GM12878 (cell line): Measurements from ENCODE around the gene SF3A1. TPM values are rescaled to one million over a fixed set of nuclear protein-coding genes. Genes with fewer than 3 reads are reported as not detected.

Source experiments
- BHLHE40 ChIP-seq, 2 experiments: fragments of 450-650 bp in 1 of 2; IDR thresholded peaks; 2 replicates each; pipeline ENCODE4 v1.6.1; 2011 to 2017; ENCODE audit warnings: low read depth in 2 of 2, borderline replicate concordance in 1 of 2, improper control_type of control experiment in 1 of 2, low read length in 1 of 2, mild to moderate bottlenecking in 1 of 2
- CHD2 ChIP-seq: IDR thresholded peaks from 2 replicates; pipeline ENCODE4 v1.6.1; 2011; ENCODE audit warnings: low read depth, low read length, improper control_type of control experiment, borderline replicate concordance
- EZH2 ChIP-seq: IDR thresholded peaks from 2 replicates; pipeline ENCODE4 v1.6.1; 2012; ENCODE audit warnings: low read depth, mild to moderate bottlenecking, control low read depth, inconsistent platforms, low read length, borderline replicate concordance; ENCODE audit not compliant: control insufficient read depth
- GABPA ChIP-seq: IDR thresholded peaks from 2 replicates; pipeline ENCODE4 v1.6.1; 2014; ENCODE audit warnings: antibody characterized with exemption, low read depth, mild to moderate bottlenecking, inconsistent platforms
- IKZF1 ChIP-seq: fragments of 450-650 bp; conservative IDR thresholded peaks from 2 replicates; pipeline ENCODE4 v1.6.1; 2017; ENCODE audit warnings: antibody characterized with exemption, mild to moderate bottlenecking
- KDM1A ChIP-seq: fragments of 200-600 bp; sonication (generic); IDR thresholded peaks from 2 replicates; pipeline ENCODE4 v1.6.1; 2016; ENCODE audit warnings: borderline replicate concordance
- MYB ChIP-seq: fragments of 150-350 bp; IDR thresholded peaks from 2 replicates; pipeline ENCODE4 v1.6.1; 2014; ENCODE audit warnings: mild to moderate bottlenecking, low read depth, low read length, borderline replicate concordance
- NFIC ChIP-seq: IDR thresholded peaks from 2 replicates; pipeline ENCODE4 v1.6.1; 2012; ENCODE audit warnings: low read depth, mild to moderate bottlenecking, inconsistent platforms, low read length, moderate library complexity
- NR2C2 ChIP-seq: IDR thresholded peaks from 2 replicates; pipeline ENCODE4 v1.6.1; 2011; ENCODE audit warnings: borderline replicate concordance, low read depth; ENCODE audit not compliant: control insufficient read depth, insufficient read length
- RFX5 ChIP-seq: IDR thresholded peaks from 2 replicates; pipeline ENCODE4 v1.6.1; 2011; ENCODE audit warnings: low read depth, low read length, improper control_type of control experiment
- SMAD1 ChIP-seq: fragments of 450-650 bp; IDR thresholded peaks from 2 replicates; pipeline ENCODE4 v1.6.1; 2018; ENCODE audit warnings: mild to moderate bottlenecking, low read depth; ENCODE audit not compliant: partially characterized antibody
- SP1 ChIP-seq: IDR thresholded peaks from one replicate; pipeline ENCODE4 v1.6.1; 2011; ENCODE audit warnings: low read depth, low read length
- SUZ12 ChIP-seq: fragments of 200-600 bp; sonication (generic); IDR thresholded peaks from one replicate; pipeline ENCODE4 v1.6.1; 2018; ENCODE audit warnings: antibody characterized with exemption, mild to moderate bottlenecking; ENCODE audit not compliant: unreplicated experiment
- TARDBP ChIP-seq: IDR thresholded peaks from 2 replicates; pipeline ENCODE4 v1.6.1; 2016; ENCODE audit warnings: borderline replicate concordance
- ZBED1 ChIP-seq: IDR thresholded peaks from 2 replicates; pipeline ENCODE4 v1.6.1; 2016; ENCODE audit warnings: borderline replicate concordance
- ZNF622 ChIP-seq: fragments of 450-650 bp; IDR thresholded peaks from 2 replicates; pipeline ENCODE4 v1.6.1; 2017; ENCODE audit warnings: mild to moderate bottlenecking, inconsistent platforms
- polyA plus RNA-seq, 11 experiments: library from polyadenylated mRNA; depleted of rRNA in 4 of 11; unstranded in 6 of 11; stranded (reverse) in 5 of 11; fragments of >200 nt; fragmentation: Nextera tagmentation in 4 of 11; fragmentation: Illumina TruSeq in 1 of 11; extraction: Ambion mirVana in 4 of 11; extraction: Trizol in 1 of 11; gene quantifications; 1 replicate in 1 of 11; 2 replicates in 10 of 11; pipeline versions ENCODE4 v1.2.1 to v1.2.3, GENCODE V29; 2011 to 2016; ENCODE audit warnings: inconsistent platforms in 2 of 11, missing spikeins in 2 of 11, low read depth in 1 of 11
- total RNA-seq, 4 experiments: library from RNA; depleted of rRNA in 3 of 4; stranded (reverse); fragments of >200 nt in 3 of 4; fragmentation: Illumina TruSeq in 1 of 4; extraction: Trizol in 1 of 4; gene quantifications; 2 replicates each; pipeline versions ENCODE4 v1.2.1 to v1.2.3, GENCODE V29; 2013 to 2021
- TF ChIP-seq, protein P1 (sequence below): fragments of 450-650 bp; IDR thresholded peaks from 2 replicates; pipeline ENCODE4 v1.6.1; 2018; ENCODE audit warnings: mild to moderate bottlenecking, low read depth, moderate library complexity; ENCODE audit not compliant: partially characterized antibody
- TF ChIP-seq, protein P2 (sequence below): fragments of 450-650 bp; IDR thresholded peaks from 2 replicates; pipeline ENCODE4 v1.6.1; 2016; ENCODE audit warnings: mild to moderate bottlenecking
- TF ChIP-seq, protein P3 (sequence below): IDR thresholded peaks from 2 replicates; pipeline ENCODE4 v1.6.1; 2011; ENCODE audit warnings: borderline replicate concordance, low read depth, mild to moderate bottlenecking, moderate library complexity, low read length; ENCODE audit not compliant: insufficient read depth, poor library complexity, severe bottlenecking
- TF ChIP-seq, protein P4 (sequence below): fragments of 450-650 bp; IDR thresholded peaks from 2 replicates; pipeline ENCODE4 v1.6.1; 2014; ENCODE audit warnings: mild to moderate bottlenecking
- TF ChIP-seq, protein P5 (sequence below): fragments of 450-650 bp; IDR thresholded peaks from 2 replicates; pipeline ENCODE4 v1.6.1; 2017; ENCODE audit warnings: mild to moderate bottlenecking

SF3A1 gene
- total and polyA plus RNA-seq, 10 of the 15 experiments (the other 5 are each of a cell fraction or from before 2014, with no cell fraction given), result 10.4 to 239 (median 46.0) TPM

DNA sequence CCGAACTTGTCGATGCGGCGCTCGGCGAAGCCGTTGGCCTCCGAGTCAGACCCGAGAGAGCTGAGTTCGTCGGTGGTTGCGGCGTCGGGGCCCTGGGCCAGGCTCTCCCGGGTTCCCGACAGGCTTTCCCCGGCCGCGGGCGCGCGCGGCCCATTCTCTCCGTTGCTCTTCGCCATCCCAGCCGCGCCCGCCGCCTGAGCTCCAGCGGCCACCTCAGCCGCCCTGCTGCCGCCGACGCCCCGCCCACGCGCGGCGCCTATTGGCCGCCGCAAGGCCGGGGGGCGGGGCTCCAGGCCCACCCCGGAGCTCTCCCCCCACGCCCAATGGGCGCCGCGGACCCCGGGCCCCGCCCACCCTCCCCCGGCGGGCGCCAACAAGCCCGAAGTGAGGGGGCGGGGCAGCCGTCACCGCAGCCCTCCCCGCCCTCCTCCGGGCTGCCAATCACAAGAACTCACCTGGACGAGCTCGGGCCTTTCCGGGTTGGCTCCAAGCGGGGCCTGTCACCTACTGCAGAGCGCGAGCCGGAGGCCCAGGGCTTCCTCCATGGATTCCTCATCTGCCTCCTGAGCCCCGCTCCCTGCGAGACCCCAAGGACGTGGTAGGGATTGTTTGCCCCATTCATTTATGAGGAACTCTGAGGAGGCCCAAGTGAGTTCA, 29.9 kb downstream of the SF3A1 start, which contains the start of gene TBC1D10A (continued):
- TF ChIP-seq, protein P1, sequence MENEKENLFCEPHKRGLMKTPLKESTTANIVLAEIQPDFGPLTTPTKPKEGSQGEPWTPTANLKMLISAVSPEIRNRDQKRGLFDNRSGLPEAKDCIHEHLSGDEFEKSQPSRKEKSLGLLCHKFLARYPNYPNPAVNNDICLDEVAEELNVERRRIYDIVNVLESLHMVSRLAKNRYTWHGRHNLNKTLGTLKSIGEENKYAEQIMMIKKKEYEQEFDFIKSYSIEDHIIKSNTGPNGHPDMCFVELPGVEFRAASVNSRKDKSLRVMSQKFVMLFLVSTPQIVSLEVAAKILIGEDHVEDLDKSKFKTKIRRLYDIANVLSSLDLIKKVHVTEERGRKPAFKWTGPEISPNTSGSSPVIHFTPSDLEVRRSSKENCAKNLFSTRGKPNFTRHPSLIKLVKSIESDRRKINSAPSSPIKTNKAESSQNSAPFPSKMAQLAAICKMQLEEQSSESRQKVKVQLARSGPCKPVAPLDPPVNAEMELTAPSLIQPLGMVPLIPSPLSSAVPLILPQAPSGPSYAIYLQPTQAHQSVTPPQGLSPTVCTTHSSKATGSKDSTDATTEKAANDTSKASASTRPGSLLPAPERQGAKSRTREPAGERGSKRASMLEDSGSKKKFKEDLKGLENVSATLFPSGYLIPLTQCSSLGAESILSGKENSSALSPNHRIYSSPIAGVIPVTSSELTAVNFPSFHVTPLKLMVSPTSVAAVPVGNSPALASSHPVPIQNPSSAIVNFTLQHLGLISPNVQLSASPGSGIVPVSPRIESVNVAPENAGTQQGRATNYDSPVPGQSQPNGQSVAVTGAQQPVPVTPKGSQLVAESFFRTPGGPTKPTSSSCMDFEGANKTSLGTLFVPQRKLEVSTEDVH, result no peak
- peak; percentile 58 for TF ChIP-seq IKZF1
- TF ChIP-seq ZNF622, result no peak
- TF ChIP-seq, protein P2, sequence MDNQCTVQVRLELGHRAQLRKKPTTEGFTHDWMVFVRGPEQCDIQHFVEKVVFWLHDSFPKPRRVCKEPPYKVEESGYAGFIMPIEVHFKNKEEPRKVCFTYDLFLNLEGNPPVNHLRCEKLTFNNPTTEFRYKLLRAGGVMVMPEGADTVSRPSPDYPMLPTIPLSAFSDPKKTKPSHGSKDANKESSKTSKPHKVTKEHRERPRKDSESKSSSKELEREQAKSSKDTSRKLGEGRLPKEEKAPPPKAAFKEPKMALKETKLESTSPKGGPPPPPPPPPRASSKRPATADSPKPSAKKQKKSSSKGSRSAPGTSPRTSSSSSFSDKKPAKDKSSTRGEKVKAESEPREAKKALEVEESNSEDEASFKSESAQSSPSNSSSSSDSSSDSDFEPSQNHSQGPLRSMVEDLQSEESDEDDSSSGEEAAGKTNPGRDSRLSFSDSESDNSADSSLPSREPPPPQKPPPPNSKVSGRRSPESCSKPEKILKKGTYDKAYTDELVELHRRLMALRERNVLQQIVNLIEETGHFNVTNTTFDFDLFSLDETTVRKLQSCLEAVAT, result no peak
- TF ChIP-seq KDM1A, result no peak
- TF ChIP-seq NR2C2, result no peak
- TF ChIP-seq SMAD1, result no peak
- no peak for TF ChIP-seq ZBED1
- peak in 1 of 2 experiments; percentile 3; a peak in 1 of 4 replicates for TF ChIP-seq BHLHE40 (IDR thresholded peaks at IDR 0.05; ENCODE audit: borderline replicate concordance in 1 of 2, low read depth in 2 of 2, low read length in 1 of 2)
- TF ChIP-seq RFX5, result no peak
- no peak for TF ChIP-seq GABPA
- 0 out of 2 replicates have a peak, but pooled peaks have one; percentile 32 for TF ChIP-seq CHD2
- TF ChIP-seq, protein P3, sequence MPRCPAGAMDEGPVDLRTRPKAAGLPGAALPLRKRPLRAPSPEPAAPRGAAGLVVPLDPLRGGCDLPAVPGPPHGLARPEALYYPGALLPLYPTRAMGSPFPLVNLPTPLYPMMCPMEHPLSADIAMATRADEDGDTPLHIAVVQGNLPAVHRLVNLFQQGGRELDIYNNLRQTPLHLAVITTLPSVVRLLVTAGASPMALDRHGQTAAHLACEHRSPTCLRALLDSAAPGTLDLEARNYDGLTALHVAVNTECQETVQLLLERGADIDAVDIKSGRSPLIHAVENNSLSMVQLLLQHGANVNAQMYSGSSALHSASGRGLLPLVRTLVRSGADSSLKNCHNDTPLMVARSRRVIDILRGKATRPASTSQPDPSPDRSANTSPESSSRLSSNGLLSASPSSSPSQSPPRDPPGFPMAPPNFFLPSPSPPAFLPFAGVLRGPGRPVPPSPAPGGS, result no peak
- TF ChIP-seq TARDBP, result no peak
- TF ChIP-seq, protein P4, sequence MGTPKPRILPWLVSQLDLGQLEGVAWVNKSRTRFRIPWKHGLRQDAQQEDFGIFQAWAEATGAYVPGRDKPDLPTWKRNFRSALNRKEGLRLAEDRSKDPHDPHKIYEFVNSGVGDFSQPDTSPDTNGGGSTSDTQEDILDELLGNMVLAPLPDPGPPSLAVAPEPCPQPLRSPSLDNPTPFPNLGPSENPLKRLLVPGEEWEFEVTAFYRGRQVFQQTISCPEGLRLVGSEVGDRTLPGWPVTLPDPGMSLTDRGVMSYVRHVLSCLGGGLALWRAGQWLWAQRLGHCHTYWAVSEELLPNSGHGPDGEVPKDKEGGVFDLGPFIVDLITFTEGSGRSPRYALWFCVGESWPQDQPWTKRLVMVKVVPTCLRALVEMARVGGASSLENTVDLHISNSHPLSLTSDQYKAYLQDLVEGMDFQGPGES, result no peak
- TF ChIP-seq SUZ12, result no peak
- TF ChIP-seq EZH2, result no peak
- no peak for TF ChIP-seq NFIC
- peak; percentile 49 for TF ChIP-seq SP1
- TF ChIP-seq, protein P5, sequence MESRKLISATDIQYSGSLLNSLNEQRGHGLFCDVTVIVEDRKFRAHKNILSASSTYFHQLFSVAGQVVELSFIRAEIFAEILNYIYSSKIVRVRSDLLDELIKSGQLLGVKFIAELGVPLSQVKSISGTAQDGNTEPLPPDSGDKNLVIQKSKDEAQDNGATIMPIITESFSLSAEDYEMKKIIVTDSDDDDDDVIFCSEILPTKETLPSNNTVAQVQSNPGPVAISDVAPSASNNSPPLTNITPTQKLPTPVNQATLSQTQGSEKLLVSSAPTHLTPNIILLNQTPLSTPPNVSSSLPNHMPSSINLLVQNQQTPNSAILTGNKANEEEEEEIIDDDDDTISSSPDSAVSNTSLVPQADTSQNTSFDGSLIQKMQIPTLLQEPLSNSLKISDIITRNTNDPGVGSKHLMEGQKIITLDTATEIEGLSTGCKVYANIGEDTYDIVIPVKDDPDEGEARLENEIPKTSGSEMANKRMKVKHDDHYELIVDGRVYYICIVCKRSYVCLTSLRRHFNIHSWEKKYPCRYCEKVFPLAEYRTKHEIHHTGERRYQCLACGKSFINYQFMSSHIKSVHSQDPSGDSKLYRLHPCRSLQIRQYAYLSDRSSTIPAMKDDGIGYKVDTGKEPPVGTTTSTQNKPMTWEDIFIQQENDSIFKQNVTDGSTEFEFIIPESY, result no peak
- no peak for TF ChIP-seq MYB
